ENCODE results near the gene TEDC2. TPM values are rescaled to one million over a fixed set of nuclear protein-coding genes. Genes with fewer than 3 reads are reported as not detected.

Gene TEDC2
- total and polyA plus RNA-seq, 10 of the 15 experiments (the other 5 are each of a cell fraction or from before 2014, with no cell fraction given): 0.23 to 47.9 (median 19.1) TPM

DNA sequence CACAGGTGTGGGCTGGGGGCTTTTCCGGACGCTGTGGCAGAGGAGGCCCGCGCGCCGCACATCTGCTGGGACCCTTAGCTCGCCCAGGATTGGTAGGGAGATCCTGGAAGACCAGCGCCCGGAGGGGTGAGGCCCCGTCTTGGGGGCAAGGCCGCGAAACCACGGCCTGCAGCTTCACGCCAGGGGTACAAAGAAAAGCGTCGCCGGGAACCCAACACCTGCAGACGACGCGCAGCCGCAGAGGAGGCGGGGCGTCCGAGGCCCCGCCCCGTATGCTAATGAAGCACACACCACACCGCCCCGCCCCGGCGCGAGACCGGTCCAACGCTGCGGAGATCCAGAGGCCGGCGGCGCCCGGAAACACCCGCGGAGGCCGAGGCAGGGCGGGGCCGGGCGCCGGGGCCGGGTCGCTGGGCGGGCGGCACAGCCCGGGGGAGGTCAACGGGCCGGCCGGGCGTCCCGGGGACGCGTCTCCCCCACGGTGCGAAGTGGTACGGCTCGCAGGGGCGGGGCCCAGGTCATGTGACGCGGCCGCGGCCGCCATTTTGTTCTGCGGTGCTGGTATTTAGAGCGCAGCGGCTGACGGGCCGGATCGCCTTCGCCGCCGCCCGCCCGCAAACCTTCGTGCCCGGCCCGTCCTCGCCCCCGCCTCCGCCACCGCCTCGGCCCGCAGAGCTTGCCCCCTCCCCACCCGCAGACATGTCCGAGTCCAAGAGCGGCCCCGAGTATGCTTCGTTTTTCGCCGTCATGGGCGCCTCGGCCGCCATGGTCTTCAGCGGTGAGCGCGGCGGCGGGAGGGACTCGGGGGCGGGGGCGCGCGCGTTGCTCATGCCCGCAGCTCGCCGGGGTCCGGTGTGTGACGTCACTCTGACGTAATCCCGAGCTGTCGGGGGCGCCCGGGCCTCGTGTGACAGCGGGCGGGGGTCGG, 53.8 kb downstream of the TEDC2 start, which contains the start of gene ATP6V0C (continued):
- TF ChIP-seq, protein P1, sequence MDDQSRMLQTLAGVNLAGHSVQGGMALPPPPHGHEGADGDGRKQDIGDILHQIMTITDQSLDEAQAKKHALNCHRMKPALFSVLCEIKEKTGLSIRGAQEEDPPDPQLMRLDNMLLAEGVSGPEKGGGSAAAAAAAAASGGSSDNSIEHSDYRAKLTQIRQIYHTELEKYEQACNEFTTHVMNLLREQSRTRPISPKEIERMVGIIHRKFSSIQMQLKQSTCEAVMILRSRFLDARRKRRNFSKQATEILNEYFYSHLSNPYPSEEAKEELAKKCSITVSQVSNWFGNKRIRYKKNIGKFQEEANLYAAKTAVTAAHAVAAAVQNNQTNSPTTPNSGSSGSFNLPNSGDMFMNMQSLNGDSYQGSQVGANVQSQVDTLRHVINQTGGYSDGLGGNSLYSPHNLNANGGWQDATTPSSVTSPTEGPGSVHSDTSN (IDR thresholded peaks at IDR 0.05; ENCODE audit: insufficient replicate concordance, low read depth, low read length): no peak
- TF ChIP-seq TCF12 (IDR thresholded peaks at IDR 0.05; ENCODE audit: low read depth, low read length): peak; percentile 61; the same call in 1 of the 2 replicates
- TF ChIP-seq POU2F2 (IDR thresholded peaks at IDR 0.05; ENCODE audit: borderline replicate concordance, low read depth, low read length): peak; percentile 87; the same call in 1 of the 3 replicates
- TF ChIP-seq RELA (IDR thresholded peaks at IDR 0.05; ENCODE audit: borderline replicate concordance, partially characterized antibody): peak; percentile 62
- no peak for TF ChIP-seq MTA2 (IDR thresholded peaks at IDR 0.05; ENCODE audit: low read depth)
- no peak for TF ChIP-seq MTA3 (IDR thresholded peaks at IDR 0.05; ENCODE audit: borderline replicate concordance, low read length)
- TF ChIP-seq NFYA (IDR thresholded peaks at IDR 0.05; ENCODE audit: borderline replicate concordance, low read depth, low read length): no peak
- peak; percentile 84; the same call in 1 of the 2 replicates for TF ChIP-seq DPF2 (IDR thresholded peaks at IDR 0.05)
- peak; percentile 94 for TF ChIP-seq POLR2AphosphoS5 (IDR thresholded peaks at IDR 0.05; ENCODE audit: low read length)
- TF ChIP-seq TAF1 (IDR thresholded peaks at IDR 0.05; ENCODE audit: borderline replicate concordance, low read depth, low read length): peak; percentile 87
- TF ChIP-seq, protein P2, sequence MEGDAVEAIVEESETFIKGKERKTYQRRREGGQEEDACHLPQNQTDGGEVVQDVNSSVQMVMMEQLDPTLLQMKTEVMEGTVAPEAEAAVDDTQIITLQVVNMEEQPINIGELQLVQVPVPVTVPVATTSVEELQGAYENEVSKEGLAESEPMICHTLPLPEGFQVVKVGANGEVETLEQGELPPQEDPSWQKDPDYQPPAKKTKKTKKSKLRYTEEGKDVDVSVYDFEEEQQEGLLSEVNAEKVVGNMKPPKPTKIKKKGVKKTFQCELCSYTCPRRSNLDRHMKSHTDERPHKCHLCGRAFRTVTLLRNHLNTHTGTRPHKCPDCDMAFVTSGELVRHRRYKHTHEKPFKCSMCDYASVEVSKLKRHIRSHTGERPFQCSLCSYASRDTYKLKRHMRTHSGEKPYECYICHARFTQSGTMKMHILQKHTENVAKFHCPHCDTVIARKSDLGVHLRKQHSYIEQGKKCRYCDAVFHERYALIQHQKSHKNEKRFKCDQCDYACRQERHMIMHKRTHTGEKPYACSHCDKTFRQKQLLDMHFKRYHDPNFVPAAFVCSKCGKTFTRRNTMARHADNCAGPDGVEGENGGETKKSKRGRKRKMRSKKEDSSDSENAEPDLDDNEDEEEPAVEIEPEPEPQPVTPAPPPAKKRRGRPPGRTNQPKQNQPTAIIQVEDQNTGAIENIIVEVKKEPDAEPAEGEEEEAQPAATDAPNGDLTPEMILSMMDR (IDR thresholded peaks at IDR 0.05 in 2 of 3, conservative IDR thresholded peaks at IDR 0.05 in 1 of 3; ENCODE audit: control insufficient read depth in 2 of 3, extremely low read depth in 1 of 3, insufficient read depth in 1 of 3, low read depth in 3 of 3, low read length in 3 of 3): no peak
- TF ChIP-seq TCF3 (IDR thresholded peaks at IDR 0.05; ENCODE audit: borderline replicate concordance, insufficient read depth, low read depth, low read length): peak; percentile 59; the same call in 1 of the 2 replicates
- TF ChIP-seq, protein P3, sequence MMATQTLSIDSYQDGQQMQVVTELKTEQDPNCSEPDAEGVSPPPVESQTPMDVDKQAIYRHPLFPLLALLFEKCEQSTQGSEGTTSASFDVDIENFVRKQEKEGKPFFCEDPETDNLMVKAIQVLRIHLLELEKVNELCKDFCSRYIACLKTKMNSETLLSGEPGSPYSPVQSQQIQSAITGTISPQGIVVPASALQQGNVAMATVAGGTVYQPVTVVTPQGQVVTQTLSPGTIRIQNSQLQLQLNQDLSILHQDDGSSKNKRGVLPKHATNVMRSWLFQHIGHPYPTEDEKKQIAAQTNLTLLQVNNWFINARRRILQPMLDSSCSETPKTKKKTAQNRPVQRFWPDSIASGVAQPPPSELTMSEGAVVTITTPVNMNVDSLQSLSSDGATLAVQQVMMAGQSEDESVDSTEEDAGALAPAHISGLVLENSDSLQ (IDR thresholded peaks at IDR 0.05): no peak
- TF ChIP-seq, protein P4, sequence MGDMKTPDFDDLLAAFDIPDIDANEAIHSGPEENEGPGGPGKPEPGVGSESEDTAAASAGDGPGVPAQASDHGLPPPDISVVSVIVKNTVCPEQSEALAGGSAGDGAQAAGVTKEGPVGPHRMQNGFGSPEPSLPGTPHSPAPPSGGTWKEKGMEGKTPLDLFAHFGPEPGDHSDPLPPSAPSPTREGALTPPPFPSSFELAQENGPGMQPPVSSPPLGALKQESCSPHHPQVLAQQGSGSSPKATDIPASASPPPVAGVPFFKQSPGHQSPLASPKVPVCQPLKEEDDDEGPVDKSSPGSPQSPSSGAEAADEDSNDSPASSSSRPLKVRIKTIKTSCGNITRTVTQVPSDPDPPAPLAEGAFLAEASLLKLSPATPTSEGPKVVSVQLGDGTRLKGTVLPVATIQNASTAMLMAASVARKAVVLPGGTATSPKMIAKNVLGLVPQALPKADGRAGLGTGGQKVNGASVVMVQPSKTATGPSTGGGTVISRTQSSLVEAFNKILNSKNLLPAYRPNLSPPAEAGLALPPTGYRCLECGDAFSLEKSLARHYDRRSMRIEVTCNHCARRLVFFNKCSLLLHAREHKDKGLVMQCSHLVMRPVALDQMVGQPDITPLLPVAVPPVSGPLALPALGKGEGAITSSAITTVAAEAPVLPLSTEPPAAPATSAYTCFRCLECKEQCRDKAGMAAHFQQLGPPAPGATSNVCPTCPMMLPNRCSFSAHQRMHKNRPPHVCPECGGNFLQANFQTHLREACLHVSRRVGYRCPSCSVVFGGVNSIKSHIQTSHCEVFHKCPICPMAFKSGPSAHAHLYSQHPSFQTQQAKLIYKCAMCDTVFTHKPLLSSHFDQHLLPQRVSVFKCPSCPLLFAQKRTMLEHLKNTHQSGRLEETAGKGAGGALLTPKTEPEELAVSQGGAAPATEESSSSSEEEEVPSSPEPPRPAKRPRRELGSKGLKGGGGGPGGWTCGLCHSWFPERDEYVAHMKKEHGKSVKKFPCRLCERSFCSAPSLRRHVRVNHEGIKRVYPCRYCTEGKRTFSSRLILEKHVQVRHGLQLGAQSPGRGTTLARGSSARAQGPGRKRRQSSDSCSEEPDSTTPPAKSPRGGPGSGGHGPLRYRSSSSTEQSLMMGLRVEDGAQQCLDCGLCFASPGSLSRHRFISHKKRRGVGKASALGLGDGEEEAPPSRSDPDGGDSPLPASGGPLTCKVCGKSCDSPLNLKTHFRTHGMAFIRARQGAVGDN (IDR thresholded peaks at IDR 0.05): peak; percentile 54
- TF ChIP-seq MYB (IDR thresholded peaks at IDR 0.05; ENCODE audit: borderline replicate concordance, low read depth, low read length): no peak
- TF ChIP-seq BCL11A (IDR thresholded peaks at IDR 0.05; ENCODE audit: low read depth, low read length): no peak
- TF ChIP-seq, protein P5, sequence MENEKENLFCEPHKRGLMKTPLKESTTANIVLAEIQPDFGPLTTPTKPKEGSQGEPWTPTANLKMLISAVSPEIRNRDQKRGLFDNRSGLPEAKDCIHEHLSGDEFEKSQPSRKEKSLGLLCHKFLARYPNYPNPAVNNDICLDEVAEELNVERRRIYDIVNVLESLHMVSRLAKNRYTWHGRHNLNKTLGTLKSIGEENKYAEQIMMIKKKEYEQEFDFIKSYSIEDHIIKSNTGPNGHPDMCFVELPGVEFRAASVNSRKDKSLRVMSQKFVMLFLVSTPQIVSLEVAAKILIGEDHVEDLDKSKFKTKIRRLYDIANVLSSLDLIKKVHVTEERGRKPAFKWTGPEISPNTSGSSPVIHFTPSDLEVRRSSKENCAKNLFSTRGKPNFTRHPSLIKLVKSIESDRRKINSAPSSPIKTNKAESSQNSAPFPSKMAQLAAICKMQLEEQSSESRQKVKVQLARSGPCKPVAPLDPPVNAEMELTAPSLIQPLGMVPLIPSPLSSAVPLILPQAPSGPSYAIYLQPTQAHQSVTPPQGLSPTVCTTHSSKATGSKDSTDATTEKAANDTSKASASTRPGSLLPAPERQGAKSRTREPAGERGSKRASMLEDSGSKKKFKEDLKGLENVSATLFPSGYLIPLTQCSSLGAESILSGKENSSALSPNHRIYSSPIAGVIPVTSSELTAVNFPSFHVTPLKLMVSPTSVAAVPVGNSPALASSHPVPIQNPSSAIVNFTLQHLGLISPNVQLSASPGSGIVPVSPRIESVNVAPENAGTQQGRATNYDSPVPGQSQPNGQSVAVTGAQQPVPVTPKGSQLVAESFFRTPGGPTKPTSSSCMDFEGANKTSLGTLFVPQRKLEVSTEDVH (IDR thresholded peaks at IDR 0.05; ENCODE audit: low read depth, partially characterized antibody): no peak

Data from GM12878 (cell line).